Effector memory CD8-positive, alpha-beta T cell (primary cell): ENCODE results near the gene AVL9.
A peak's percentile ranks its signal among the peaks of the same experiment; 100 is the strongest.

Experiments
- ATAC-seq: fragments of 150-1000 bp; cut with Tn5 transposase; replicated peaks from 2 replicates; pipeline ENCODE4 v1.10.0; 2021; ENCODE audit warnings: mild to moderate bottlenecking, moderate library complexity
- DNase-seq, 3 experiments: peaks; one replicate each; pipeline ENCODE4 v3.0.0; 2021
- H3K27ac Mint-ChIP-seq, 2 donors: one replicate each; pipeline ENCODE4 v1.8.0; 2022; ENCODE audit warnings: mild to moderate bottlenecking in 2 of 2, mixed read lengths in 2 of 2, moderate library complexity in 2 of 2
- H3K27me3 Mint-ChIP-seq, 2 donors: one replicate each; pipeline ENCODE4 v1.8.0; 2022; ENCODE audit warnings: mixed read lengths in 2 of 2
- H3K36me3 Mint-ChIP-seq: one replicate; pipeline ENCODE4 v1.8.0; 2022; ENCODE audit warnings: mild to moderate bottlenecking, moderate library complexity, mixed read lengths; ENCODE audit not compliant: insufficient read depth
- H3K4me1 Mint-ChIP-seq, 2 donors: one replicate each; pipeline ENCODE4 v1.8.0; 2022; ENCODE audit warnings: low read depth in 2 of 2, mixed read lengths in 2 of 2
- H3K4me3 Mint-ChIP-seq, 2 donors: one replicate each; pipeline ENCODE4 v1.8.0; 2022; ENCODE audit warnings: mild to moderate bottlenecking in 2 of 2, mixed read lengths in 2 of 2, moderate library complexity in 2 of 2
- H3K9me3 Mint-ChIP-seq, 2 donors: one replicate each; pipeline ENCODE4 v1.8.0; 2022; ENCODE audit warnings: mixed read lengths in 2 of 2

The AVL9 gene

DNA sequence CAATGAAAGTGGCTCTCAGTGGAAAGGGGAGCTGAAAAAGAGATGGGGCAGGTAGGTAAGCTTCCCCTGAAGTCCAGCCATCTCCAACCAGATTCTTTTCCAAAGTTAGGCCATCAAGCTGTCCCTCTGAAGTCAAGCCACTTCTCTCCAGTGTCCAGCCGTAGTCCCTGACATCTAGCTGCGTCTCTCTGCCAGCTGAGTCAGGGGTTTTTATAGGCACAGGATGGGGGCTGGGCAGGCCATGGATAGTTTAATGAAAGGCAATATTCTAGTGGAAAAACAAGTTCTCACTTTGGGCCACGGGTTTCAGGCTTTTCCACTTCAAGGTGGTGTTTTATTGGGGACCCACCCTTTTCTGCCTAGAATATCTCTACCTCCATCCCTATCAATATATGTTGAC, 36.8 kb downstream of the AVL9 start:
- Mint-ChIP-seq H3K27me3 (no peaks in the 10 kb centered on the region), H3K9me3 (no peaks in the 10 kb centered on the region), H3K4me1 (peaks cover 8 to 48% of the 10 kb centered on the region in 2 donors), H3K4me3 (no peak overlapping the region), H3K36me3 (peaks cover 5% of the 10 kb centered on the region), H3K27ac (no peak overlapping the region)
- DNase-seq, result no peak
- ATAC-seq, result no peak

DNA sequence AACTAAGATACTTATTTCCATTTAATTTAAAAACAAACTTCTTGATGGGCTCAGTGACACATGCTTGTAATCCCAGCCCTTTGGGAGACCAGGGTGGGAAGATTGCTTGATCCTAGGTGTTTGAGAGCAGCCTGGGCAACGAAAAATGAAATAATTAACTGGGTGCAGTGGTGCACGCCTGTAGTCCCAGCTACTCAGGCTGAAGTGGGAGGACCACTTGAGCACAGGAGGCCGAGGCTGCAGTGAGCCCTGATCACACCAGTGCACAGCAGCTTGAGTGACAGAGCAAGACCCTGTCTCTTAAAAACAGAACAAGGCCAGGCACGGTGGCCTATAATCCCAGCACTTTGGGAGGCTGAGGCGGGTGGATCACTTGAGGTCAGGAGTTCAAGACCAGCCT, 37.4 kb downstream of the AVL9 start:
- Mint-ChIP-seq H3K27ac (peak overlapping the region in 1 of 2 donors; percentile 41), H3K4me3 (no peak overlapping the region), H3K36me3 (peaks cover 5% of the 10 kb centered on the region), H3K9me3 (no peaks in the 10 kb centered on the region), H3K27me3 (no peaks in the 10 kb centered on the region), H3K4me1 (peaks cover 6 to 48% of the 10 kb centered on the region in 2 donors)
- ATAC-seq (no peak), DNase-seq (no peak)

DNA sequence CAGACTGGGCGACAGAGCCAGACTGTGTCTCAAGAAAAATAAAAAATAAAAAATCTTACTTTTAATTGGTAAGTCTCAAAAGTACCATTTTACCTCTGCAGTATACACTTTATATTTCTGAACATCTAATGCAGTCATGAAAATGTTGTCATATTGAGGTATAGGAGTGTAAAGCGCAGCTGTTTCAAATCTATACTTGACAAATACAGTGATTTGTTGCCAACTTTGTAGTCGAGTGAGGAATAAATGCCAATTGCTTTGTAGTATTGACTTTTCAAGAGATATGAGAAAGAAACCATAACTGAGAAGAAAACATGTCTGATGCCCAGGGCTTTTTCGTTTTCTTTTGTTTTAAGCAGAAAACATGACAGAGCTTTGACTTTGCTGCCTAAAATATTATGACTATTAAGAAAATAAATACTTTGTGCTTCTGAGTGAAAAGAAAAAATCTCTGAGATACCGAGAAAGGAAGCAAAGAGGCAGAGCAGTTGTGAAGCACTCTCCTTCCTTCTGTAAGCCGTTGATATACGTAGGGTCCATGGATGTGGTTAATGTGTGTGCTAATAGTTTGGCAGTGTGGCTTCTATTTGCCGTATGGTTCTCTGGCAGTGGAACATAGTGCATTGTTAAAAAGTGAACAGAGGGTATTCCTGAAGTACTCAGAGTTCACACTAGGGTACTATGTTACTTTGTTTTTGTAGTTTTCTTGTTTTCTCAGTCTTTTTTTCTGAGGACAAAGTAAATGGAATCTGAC, 38.2 kb downstream of the AVL9 start:
- no peak for DNase-seq
- peak; percentile 52 for ATAC-seq
- H3K36me3 Mint-ChIP-seq, result peaks cover 5% of the 10 kb centered on the region
- no peaks in the 10 kb centered on the region for H3K27me3 Mint-ChIP-seq
- H3K4me3 Mint-ChIP-seq, result no peak overlapping the region
- H3K4me1 Mint-ChIP-seq, result peaks cover 6 to 44% of the 10 kb centered on the region in 2 donors
- peak overlapping the region; percentile 41 to 62 for H3K27ac Mint-ChIP-seq
- no peaks in the 10 kb centered on the region for H3K9me3 Mint-ChIP-seq

DNA sequence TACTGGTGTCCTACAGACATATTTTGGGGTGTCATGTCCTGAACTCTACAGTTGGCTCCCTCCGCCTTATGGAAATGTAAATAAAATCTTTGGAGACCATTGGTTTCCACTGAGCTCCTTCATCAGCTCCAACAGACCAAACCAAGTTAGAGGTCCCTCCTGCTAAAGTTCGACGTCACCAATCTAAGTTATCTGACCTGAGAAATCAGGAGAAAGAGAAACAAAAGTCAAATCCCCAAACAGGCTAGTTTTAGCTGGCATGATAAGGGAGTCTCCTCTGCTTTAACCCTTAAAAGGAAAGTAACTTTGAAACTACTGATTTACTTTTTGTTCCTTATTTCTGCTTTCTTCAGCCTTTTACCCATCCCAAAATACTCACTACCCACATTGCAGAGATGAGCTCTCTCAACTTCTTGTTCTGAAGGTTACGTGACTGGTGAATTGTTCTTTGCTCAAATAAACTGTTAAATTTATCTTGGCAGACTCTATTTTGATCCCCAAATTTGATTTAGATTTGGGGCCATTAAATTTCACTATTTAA, 39.9 kb downstream of the AVL9 start:
- ATAC-seq (no peak), DNase-seq (no peak)
- peaks cover 5% of the 10 kb centered on the region for H3K36me3 Mint-ChIP-seq
- no peaks in the 10 kb centered on the region for H3K27me3 Mint-ChIP-seq
- H3K4me1 Mint-ChIP-seq, result peaks cover 7 to 48% of the 10 kb centered on the region in 2 donors
- H3K4me3 Mint-ChIP-seq, result no peak overlapping the region
- no peaks in the 10 kb centered on the region for H3K9me3 Mint-ChIP-seq
- H3K27ac Mint-ChIP-seq, result peak overlapping the region; percentile 65 to 71

DNA sequence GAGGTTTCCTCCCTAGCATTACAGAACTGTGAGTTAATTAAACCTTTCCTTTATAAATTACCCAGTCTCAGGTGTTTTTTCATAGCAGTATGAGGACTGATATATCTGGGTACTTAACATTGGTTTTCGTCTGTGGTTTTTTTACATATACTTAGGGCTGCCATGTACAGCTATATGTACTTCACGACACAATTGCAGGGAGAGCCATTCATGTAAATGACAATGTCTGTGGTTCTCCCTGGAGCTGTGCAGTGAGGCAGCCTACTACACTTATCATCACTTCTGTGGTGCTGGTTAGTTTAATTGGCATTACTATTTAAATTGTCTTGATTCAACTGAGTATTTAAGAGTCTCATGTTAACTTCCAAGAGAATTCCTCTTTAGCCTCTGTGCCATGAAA, 40.7 kb downstream of the AVL9 start:
- no peaks in the 10 kb centered on the region for H3K9me3 Mint-ChIP-seq
- H3K4me3 Mint-ChIP-seq, result no peak overlapping the region
- DNase-seq, result no peak
- H3K27ac Mint-ChIP-seq, result peak overlapping the region; percentile 65 to 71
- peaks cover 8 to 49% of the 10 kb centered on the region in 2 donors for H3K4me1 Mint-ChIP-seq
- no peaks in the 10 kb centered on the region for H3K27me3 Mint-ChIP-seq
- peaks cover 5% of the 10 kb centered on the region for H3K36me3 Mint-ChIP-seq
- no peak for ATAC-seq

DNA sequence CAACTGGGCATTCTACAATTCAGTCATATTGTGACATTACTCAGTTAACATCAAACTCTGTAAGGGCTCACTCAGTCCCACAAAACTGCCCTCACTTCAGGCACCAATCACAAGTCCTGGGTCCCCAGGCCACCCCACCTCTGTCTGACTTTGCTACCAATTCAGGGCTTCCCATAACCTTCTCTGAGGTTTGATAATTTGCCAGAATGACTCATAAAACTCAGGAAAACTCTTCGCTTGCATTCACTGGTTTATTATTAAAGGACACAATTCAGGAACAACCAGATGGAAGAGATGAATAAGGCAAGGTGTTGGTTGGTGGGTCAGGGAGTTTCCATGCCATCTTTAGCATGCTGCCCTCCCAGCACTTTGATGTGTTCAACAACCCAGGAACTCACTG, 41.3 kb downstream of the AVL9 start:
- DNase-seq (no peak), ATAC-seq (no peak)
- Mint-ChIP-seq H3K4me3 (no peak overlapping the region), H3K27me3 (no peaks in the 10 kb centered on the region), H3K36me3 (peaks cover 5% of the 10 kb centered on the region), H3K4me1 (peaks cover 8 to 49% of the 10 kb centered on the region in 2 donors), H3K9me3 (no peaks in the 10 kb centered on the region), H3K27ac (no peak overlapping the region)

DNA sequence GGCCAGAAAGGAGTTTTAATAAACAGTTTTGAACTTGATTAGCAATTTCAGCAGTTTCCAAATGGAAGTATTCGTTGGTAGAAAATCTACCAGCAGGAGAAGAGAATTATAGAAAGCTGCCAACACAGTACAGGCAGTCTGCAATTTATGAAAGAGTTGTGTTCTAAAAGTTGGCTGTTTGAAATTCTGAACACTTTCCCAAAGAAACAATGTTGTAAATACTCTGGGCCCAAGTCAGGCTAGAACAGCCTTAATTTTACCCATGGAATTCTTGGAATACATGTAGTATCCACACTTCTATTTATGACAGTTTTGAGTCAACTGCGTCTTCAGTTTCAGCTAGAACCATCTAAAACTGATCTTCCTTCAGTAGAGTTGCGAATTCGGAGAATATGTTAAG, 42.5 kb downstream of the AVL9 start:
- peaks cover 8 to 44% of the 10 kb centered on the region in 2 donors for H3K4me1 Mint-ChIP-seq
- H3K4me3 Mint-ChIP-seq, result no peak overlapping the region
- no peaks in the 10 kb centered on the region for H3K9me3 Mint-ChIP-seq
- DNase-seq, result no peak
- H3K36me3 Mint-ChIP-seq, result no peaks in the 10 kb centered on the region
- H3K27me3 Mint-ChIP-seq, result no peaks in the 10 kb centered on the region
- peak overlapping the region; percentile 41 to 53 for H3K27ac Mint-ChIP-seq
- no peak for ATAC-seq

DNA sequence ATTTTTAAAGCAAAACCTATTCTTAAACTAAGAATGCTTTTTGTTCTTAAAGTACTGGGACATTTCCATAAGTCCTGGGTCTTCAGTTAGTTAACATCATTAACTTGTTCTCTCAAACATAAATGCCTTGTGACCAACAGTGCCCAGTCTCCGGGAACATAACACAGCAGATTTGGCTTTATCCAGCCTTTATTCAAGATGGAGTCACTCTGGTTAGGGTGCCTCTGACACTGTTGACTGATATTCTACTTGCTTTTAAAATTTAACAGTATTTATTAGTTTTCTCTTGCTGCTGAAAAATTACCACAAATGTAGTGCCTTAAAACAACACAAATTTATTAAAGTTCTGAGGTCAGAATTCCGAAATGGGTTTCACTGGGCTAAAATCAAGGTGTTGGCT, 44.1 kb downstream of the AVL9 start:
- Mint-ChIP-seq H3K4me3 (no peak overlapping the region), H3K4me1 (peaks cover 17 to 37% of the 10 kb centered on the region in 2 donors), H3K27ac (peak overlapping the region; percentile 4 to 61), H3K36me3 (peaks cover 5% of the 10 kb centered on the region), H3K9me3 (no peaks in the 10 kb centered on the region), H3K27me3 (no peaks in the 10 kb centered on the region)
- DNase-seq (no peak), ATAC-seq (no peak)

DNA sequence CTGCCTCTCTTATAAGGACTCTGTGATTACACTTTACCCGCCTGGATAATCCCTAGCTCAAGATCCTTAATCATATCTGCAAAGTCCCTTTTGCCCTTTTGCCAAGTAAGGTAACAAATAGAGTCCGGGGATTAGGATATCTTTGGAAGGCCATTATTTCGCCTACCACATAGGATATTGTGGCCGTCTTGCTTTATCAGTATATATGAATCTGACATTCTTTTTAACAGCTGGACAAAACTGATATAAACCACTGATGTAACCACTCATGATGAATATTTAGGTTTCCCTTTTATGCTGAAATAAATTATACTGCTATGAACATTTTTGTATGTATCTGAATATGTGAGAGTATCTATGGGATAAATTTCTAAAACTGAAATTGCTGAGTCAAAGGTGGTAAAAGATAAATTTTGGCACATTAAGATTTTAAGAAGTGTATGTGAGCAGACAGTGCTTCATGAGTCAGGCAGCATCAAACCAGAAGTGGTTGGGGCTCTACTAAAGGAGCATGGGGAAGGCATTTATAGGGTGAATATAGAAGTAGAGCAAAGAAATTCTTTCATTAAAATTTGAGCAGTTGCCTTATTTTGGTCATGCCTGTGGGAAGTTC, 44.7 kb downstream of the AVL9 start:
- no peak for ATAC-seq
- no peak for DNase-seq
- Mint-ChIP-seq H3K36me3 (peaks cover 7% of the 10 kb centered on the region), H3K4me1 (peaks cover 17 to 36% of the 10 kb centered on the region in 2 donors), H3K27me3 (no peaks in the 10 kb centered on the region), H3K9me3 (no peaks in the 10 kb centered on the region), H3K27ac (peak overlapping the region; percentile 4 to 61), H3K4me3 (no peak overlapping the region)

DNA sequence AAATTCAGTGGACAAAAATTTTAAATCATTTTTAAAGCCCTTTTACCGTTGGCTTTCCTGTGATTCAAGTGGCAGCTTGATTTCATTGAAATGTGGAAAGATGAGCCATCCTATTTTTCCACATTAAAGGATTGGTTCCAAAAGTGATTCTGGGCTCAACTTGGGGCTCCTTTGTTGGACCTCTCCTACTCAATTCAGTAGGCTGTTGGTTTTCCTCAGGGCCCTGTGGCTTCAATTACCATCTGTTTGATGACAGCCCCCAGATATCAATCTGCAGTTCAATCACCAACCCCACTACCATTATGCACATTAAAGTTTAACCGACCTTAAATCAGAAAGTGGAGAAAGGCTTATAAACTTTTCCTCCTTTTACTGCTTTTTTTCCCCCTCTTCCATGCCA, 47.3 kb downstream of the AVL9 start:
- Mint-ChIP-seq H3K9me3 (no peaks in the 10 kb centered on the region), H3K4me1 (peaks cover 18 to 29% of the 10 kb centered on the region in 2 donors), H3K27me3 (no peaks in the 10 kb centered on the region), H3K27ac (peak overlapping the region in 1 of 2 donors; percentile 47), H3K36me3 (peaks cover 13% of the 10 kb centered on the region), H3K4me3 (no peak overlapping the region)
- ATAC-seq (no peak), DNase-seq (no peak)

DNA sequence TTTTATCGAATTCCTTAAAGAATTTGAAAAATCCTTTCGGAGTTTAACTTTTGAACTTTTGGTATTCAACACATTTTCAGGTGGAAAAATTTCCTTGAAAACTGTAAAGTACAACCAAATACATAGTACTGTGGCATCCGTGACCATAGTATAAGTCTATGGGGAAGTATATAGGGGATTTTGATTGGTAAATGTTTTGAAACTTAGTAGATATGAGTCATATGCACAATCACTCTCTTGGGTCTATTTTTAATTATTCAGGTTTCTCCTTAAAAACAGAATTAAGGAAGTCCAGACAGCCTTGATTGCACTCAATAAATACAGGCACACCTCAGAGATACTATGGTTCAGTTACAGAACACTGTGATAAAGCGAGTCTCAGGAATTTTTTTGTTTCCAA, 64.2 kb downstream of the AVL9 start:
- H3K4me3 Mint-ChIP-seq, result no peak overlapping the region
- no peaks in the 10 kb centered on the region for H3K9me3 Mint-ChIP-seq
- DNase-seq (no peak), ATAC-seq (no peak)
- no peaks in the 10 kb centered on the region for H3K27me3 Mint-ChIP-seq
- H3K4me1 Mint-ChIP-seq, result peaks cover 9 to 15% of the 10 kb centered on the region in 2 donors
- peaks cover 32% of the 10 kb centered on the region for H3K36me3 Mint-ChIP-seq
- peak overlapping the region in 1 of 2 donors; percentile 19 for H3K27ac Mint-ChIP-seq

DNA sequence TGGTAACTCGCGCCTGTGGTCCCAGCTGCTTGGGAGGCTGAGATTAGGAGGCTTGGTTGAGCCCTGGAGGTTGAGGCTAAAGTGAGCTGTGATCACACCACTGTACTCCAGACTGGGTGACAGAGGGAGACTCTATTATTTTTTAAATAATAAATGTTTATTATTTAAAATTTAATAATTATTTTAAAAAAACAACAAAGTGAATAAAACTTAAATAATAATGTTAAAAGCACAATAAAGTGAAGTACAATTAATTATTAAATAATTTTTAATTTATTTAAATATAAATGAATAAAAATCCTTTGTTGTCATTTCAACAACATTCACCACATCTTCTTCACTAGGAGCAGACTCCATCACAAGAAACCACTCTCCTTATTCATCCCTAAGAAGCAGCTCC, 64.8 kb downstream of the AVL9 start:
- Mint-ChIP-seq H3K36me3 (peaks cover 37% of the 10 kb centered on the region), H3K4me1 (peaks cover 9 to 15% of the 10 kb centered on the region in 2 donors), H3K4me3 (no peak overlapping the region), H3K27me3 (no peaks in the 10 kb centered on the region), H3K9me3 (no peaks in the 10 kb centered on the region), H3K27ac (peak overlapping the region; percentile 19 to 79)
- DNase-seq, result no peak
- ATAC-seq, result no peak

DNA sequence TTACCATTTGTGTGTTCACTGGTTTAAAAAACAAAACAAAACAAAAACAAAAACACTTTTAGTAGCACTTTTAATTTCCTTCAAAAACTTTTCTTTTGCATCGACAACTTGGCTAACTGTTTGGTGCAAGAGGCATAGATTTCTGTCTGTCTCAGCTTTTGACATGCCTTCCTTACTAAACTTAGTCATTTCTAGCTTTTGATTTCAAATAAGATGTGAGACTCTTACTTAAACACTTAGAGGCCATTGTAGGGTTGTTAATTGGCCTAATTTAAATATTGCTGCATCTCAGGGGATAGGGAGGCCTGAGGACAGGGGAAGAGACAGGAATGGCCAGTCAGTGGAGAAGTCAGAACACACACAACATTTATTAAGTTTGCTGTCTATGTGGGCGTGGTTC, 66.3 kb downstream of the AVL9 start:
- H3K4me3 Mint-ChIP-seq, result no peak overlapping the region
- peaks cover 35% of the 10 kb centered on the region for H3K36me3 Mint-ChIP-seq
- DNase-seq, result no peak
- peak overlapping the region; percentile 79 to 80 for H3K27ac Mint-ChIP-seq
- H3K27me3 Mint-ChIP-seq, result no peaks in the 10 kb centered on the region
- no peak for ATAC-seq
- no peaks in the 10 kb centered on the region for H3K9me3 Mint-ChIP-seq
- H3K4me1 Mint-ChIP-seq, result peaks cover 9 to 15% of the 10 kb centered on the region in 2 donors

DNA sequence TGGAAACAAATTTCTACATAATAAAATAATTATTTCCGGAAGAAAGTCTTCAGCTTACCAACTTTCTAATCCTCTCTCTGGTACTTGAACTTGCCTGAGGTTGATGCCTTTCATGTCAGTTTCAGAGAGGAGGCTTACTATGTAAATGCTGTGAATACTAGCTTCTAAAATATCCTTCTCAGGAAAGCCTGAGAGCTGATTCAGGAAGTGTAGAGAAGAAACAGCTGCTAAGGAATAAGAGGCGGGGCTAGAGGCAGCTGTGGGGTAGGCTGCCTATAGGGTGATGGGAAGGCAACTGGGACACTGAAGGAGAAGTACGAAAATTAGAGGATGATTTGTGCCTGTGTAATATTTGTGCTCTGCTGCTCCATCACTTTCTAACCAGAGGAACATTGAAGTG, 69.3 kb downstream of the AVL9 start:
- H3K36me3 Mint-ChIP-seq, result peaks cover 32% of the 10 kb centered on the region
- H3K4me1 Mint-ChIP-seq, result peaks cover 9 to 15% of the 10 kb centered on the region in 2 donors
- DNase-seq (no peak), ATAC-seq (no peak)
- no peak overlapping the region for H3K27ac Mint-ChIP-seq
- no peaks in the 10 kb centered on the region for H3K9me3 Mint-ChIP-seq
- H3K4me3 Mint-ChIP-seq, result no peak overlapping the region
- no peaks in the 10 kb centered on the region for H3K27me3 Mint-ChIP-seq
